ENCODE results near the gene UBE3B.

The UBE3B gene

GRCh38 chr12:109532721-109533486 is 55.5 kb downstream of the UBE3B start:
- no peak for DNase-seq

- DNase-seq = no peak
Observed at GRCh38 chr12:109533487-109533740, 56.0 kb downstream of the UBE3B start.

GRCh38 chr12:109534456-109534855 is 57.0 kb downstream of the UBE3B start:
- DNase-seq = no peak

GRCh38 chr12:109535231-109535862 is 57.9 kb downstream of the UBE3B start:
- no peak for DNase-seq

GRCh38 chr12:109535863-109536250 is 58.4 kb downstream of the UBE3B start:
- DNase-seq = no peak

- no peak for DNase-seq
Observed at GRCh38 chr12:109537136-109537535, 59.7 kb downstream of the UBE3B start.

GRCh38 chr12:109538191-109538863 is 60.9 kb downstream of the UBE3B start:
- DNase-seq = no peak

- no peak for DNase-seq
Observed at GRCh38 chr12:109539508-109539907, 62.1 kb downstream of the UBE3B start.

GRCh38 chr12:109540526-109541412 is 63.3 kb downstream of the UBE3B start:
- no peak for DNase-seq

GRCh38 chr12:109541413-109541726 is 63.9 kb downstream of the UBE3B start:
- DNase-seq = no peak

- no peak for DNase-seq
Observed at GRCh38 chr12:109542014-109542413, 64.6 kb downstream of the UBE3B start.

GRCh38 chr12:109542876-109543275 is 65.4 kb downstream of the UBE3B start:
- DNase-seq = no peak

GRCh38 chr12:109544955-109545531 is 67.6 kb downstream of the UBE3B start:
- DNase-seq = no peak

GRCh38 chr12:109545826-109546225 is 68.4 kb downstream of the UBE3B start:
- DNase-seq = no peak

GRCh38 chr12:109547286-109547685 is 69.9 kb downstream of the UBE3B start:
- DNase-seq = no peak

GRCh38 chr12:109548258-109548657 is 70.8 kb downstream of the UBE3B start:
- no peak for DNase-seq

GRCh38 chr12:109549613-109550270 is 72.3 kb downstream of the UBE3B start:
- DNase-seq = no peak

- no peak for DNase-seq
Observed at GRCh38 chr12:109550281-109550680, 72.8 kb downstream of the UBE3B start.

GRCh38 chr12:109551108-109551507 is 73.7 kb downstream of the UBE3B start:
- DNase-seq = no peak

GRCh38 chr12:109552971-109553370 is 75.5 kb downstream of the UBE3B start:
- DNase-seq = no peak

GRCh38 chr12:109553483-109553882 is 76.0 kb downstream of the UBE3B start:
- no peak for DNase-seq

- no peak for DNase-seq
Observed at GRCh38 chr12:109553906-109554500, 76.6 kb downstream of the UBE3B start.
